ENCODE data around the gene ZNF322.

Gene ZNF322

GRCh38 chr6:26592649-26593048, 66.9 kb downstream of the ZNF322 start:
- no peak for DNase-seq (ENCODE audit: low read depth, low spot score)

- DNase-seq (ENCODE audit: low read depth, low spot score): no peak
Observed at GRCh38 chr6:26588965-26589364, 70.6 kb downstream of the ZNF322 start.

Data from brain pericyte (primary cell).